ENCODE results near the gene PAPPA2.

- no peak for TF ChIP-seq CTCF (conservative IDR thresholded peaks at IDR 0.05; ENCODE audit: low read length)
- no peak for TF ChIP-seq EZH2phosphoT487 (IDR thresholded peaks at IDR 0.05; ENCODE audit: borderline replicate concordance, low read depth, low read length)
These were observed 113.0 kb downstream of the PAPPA2 start for GRCh38 chr1:176575991-176576390.

Data from OCI-LY7 (cell line).